GM11168 (cell line): ENCODE data around the gene CBR4.
"Not testable (repeated sequence)": the region's sequence is repeated elsewhere in the genome, so short reads cannot be mapped to it uniquely, and the experiment has no call there.

Experiments used
- in situ Hi-C: fragments of 300-500 bp; cut with MboI; formaldehyde crosslinking; loops from one replicate; pipeline ENCODE4 v1.12.0; 2022; ENCODE audit warnings: low sequenced_read_pairs; ENCODE audit not compliant: unreplicated experiment

The CBR4 gene

DNA sequence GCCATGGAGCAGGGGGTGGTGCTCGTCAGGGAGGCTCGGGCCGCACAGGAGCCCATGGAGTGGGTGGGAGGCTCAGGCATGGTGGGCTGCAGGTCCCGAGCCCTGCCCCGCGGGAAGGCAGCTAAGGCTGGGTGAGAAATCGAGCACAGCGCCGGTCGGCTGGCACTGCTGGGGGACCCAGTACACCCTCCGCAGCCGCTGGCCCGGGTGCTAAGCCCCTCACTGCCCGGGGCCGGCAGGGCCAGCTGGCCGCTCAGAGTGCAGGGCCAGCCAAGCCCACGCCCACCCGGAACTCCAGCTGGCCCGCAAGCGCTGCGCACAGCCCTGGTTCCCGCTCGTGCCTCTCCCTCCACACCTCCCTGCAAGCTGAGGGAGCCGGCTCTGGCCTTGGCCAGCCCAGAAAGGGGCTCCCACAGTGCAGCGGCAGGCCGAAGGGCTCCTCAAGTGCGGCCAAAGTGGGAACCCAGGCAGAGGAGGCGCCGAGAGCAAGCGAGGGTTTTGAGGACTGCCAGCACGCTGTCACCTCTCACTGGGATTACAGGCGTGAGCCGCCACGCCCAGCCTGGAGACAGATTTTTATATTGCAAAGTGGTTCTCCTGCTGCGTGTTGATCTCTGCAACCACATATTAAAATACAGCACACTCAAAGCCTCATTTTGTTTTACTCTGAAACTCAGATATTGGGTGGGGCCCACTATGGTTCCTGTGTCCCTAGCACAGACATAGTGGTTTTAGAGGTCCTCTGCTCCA is 26.0 kb upstream of the CBR4 start:
- in situ Hi-C loops = not testable (repeated sequence)

DNA sequence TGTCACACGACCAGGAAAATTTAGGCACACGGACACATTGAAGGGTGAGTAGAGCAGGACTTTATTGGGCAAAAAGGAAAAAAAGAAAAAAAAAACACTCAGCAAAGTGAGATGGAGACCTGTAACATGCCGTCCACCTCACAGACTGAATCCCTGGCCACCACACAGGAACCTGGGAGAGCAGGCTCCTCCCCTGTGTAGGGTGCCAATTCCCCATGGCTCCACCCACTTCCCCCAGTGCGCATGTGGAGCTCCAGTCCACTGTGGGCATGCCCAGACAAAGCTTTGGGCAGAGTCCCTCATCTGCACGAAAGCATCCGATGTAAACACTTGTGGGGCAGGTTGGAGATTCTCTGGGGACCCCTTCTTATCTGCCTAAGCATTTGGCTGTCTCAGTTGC is 23.6 kb upstream of the CBR4 start:
- in situ Hi-C loops = no loop called here

DNA sequence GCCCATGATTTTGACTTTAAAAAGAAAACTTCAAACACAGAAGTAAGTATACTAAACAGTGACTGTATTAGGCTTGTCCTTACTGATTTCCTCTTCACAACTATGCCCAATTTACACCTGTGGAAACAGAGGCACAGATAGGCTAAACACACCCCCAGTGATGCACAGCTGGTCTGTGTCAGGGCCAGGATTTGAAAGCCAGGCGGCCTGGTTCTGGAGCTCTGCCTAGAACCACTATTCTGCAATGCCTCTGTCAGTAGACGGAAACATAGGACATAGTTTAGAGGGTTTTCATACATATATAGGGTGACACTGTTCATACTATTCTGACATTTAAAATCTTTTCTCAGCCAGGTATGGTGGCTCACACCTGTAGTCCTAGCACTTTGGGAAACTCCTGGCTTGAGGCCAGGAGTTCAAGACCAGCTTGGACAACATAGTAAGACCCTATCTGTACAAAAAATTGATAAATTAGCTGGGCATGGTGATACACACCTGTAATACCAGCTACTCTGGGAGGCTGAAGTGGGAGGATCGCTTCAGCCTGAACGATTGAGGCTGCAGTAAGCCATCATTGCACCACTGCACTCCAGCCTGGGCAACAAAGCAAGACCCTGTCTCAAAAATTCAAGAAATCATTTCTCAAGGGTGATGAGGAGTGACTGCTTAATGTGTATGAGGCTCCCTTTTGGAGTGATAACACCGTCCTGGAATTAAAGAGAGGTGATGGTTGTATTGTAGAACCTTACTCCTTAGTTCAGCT is 23.0 kb upstream of the CBR4 start:
- in situ Hi-C loops = no loop called here

DNA sequence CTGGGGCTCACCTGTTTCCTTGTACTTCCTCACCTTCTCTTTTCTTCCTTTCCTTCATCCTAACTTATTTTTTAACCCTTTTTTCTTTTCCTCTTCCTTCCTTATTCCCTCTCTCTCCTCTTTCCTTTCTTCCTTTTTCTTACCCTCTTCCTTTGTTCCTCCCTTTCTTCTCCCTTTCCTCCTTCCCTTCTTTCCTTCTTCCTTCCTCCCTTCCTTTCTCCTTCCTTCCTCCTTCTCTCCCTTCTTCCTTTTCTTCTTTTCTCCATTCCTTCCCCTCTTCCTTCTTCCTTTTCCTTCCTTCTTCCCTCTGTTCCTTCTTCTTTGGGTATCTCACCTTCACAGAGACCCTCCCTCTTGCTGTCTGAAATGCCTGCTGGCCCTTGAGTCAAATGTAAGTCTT is 22.1 kb upstream of the CBR4 start:
- in situ Hi-C loops = no loop called here

DNA sequence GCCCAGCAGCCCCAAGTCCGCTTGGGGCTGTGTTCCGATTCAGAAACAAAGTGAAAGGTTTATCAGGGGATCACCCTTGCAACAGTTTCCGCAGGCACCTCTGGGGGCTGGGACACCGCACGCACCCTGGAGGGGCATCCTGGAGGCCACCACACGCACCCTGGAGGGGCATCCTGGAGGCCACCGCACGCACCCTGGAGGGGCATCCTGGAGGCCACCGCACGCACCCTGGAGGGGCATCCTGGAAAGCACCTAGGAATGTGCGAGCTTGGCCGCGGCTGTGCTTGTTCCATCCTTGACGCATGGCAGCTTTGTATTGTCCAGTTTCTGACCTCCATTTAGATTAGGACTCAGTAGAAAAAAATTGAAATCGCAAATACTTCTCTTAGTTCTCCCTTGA is 21.3 kb upstream of the CBR4 start:
- in situ Hi-C loops = no loop called here

DNA sequence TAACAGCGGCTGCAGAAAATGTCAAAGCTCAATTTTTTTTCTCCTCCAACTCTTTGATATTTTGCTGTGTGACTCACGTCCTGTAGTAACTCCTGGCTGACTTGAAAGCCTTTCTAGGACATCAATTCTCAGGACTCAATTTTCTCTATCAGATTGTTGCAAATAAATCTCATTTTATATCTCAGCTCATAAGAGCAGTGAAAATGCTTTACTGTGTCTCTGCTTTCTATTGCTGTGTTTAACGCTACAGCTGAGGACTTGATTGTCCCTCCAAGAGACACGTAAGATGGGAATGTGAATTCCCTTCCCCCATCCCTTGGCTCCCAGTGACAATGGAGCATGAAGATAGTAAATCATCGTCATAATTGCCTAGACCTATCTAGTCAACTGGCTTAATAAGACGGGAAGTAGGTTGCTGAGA is 20.5 kb upstream of the CBR4 start:
- in situ Hi-C loops = no loop called here

DNA sequence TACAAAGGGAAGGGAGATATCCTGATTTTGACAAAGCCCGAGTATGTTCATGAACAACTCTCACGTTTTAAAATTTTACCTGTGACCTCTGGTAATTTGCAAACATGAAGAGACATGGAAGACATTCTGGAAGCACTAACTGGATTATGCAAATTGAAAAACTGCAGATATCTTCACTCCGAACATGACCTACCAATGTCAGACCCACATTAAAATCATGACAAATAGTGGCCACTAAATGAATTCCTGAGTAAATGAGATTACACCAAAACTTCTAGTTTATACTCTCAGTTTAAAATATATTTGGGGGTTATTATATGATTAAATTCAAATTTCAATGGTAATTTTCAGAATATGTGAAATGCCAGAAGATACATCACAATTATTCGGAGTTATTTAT is 19.9 kb upstream of the CBR4 start:
- in situ Hi-C loops = loop anchor here (10.0 kb wide), 1 partner anchor 455 kb away; no protein-coding TSS in a partner anchor

DNA sequence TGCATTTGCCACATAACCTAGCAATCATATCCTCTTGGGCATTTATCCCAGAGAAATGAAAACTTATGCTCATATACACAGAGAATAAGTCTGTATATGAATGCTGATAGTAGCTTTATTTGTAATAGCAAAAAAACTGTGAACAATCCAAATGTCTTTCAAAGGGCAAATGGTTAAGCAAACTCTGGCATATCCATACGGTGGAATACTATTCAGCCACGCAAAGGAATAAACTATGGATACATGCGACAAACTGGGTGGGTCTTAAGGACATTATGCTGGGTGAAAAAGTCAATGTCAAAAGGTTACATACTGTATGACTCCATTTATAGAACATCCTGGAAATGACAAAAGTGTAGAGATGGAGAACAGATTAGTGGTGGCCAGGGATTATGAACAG is 17.6 kb upstream of the CBR4 start:
- in situ Hi-C loops = loop anchor here (10.0 kb wide), 1 partner anchor 457 kb away; no protein-coding TSS in a partner anchor

DNA sequence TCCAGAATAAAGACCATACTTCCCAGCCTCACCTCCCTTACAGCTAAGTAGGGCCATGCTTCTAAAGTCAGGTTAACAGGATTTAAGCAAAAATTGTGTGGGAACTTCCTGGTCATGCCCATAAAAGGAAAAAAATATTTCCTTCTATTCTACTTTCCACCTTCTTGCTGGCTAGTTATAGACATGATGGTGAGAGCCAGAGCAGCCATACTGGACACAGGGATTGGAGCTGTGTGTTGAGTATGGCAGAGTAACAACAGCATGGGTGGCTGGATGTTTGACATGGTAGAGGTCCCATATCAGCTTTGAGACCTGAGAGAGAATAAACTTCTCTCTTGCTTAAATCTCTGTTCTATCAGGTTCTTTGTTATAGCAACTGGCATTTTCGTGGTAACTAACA is 15.1 kb upstream of the CBR4 start:
- in situ Hi-C loops = loop anchor here (10.0 kb wide), 1 partner anchor 460 kb away; no protein-coding TSS in a partner anchor

DNA sequence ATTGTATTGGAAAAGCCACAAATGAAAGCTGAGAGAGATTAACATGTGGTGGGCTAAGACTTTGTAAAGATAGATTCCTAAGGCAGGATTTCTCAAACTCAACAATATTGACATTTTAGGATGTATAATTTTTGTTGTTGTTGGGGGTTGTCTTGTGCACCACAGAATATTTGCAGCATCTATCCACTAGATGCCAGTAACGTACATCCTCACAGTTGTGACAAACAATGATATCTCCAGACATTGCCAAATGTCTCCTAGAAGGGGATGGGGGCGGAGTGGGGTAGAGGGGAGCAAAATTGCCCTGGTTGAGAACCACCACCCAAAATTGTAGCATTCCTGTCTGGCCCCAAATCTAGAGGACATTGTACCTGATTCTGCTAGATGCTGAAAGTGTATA is 14.7 kb upstream of the CBR4 start:
- in situ Hi-C loops = loop anchor here (10.0 kb wide), 1 partner anchor 460 kb away; no protein-coding TSS in a partner anchor

DNA sequence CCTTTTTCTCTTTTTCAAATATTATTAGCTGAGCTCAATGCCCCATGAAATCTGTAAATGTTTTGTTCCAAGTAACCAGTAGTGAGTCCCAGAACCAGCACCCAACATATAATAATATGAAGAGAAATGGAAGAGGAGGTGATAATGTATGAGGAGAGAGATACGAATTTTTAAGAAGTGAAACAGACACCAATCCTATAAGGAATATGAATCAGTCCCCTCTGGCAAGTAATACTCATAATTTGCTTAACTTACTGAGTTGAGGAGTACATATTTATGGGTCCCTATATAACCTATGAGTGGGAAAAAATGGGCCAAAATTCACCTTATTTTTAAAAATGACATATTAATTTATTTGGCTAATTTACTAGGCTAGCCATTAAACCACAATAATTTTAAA is 8.4 kb upstream of the CBR4 start:
- in situ Hi-C loops = no loop called here

DNA sequence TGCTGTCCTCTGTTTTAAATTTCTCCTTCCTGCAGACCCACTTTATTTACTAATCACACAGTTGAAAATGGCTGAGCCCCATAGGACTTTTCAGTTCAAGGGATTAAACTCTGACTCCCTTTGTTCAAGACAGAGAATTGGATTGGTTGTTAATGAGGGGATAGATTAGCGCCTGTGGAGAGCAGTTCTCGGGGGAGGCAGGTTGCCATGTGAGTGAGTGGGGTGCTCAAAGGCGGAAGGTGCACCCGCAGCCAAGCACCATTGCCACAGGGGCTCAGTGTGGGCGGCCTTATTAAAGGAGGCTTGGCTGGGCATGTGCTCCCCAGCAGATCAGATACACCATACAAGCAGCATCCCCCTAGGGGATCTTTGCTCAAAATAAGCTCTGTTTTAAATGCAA is 7.9 kb upstream of the CBR4 start:
- in situ Hi-C loops = no loop called here

DNA sequence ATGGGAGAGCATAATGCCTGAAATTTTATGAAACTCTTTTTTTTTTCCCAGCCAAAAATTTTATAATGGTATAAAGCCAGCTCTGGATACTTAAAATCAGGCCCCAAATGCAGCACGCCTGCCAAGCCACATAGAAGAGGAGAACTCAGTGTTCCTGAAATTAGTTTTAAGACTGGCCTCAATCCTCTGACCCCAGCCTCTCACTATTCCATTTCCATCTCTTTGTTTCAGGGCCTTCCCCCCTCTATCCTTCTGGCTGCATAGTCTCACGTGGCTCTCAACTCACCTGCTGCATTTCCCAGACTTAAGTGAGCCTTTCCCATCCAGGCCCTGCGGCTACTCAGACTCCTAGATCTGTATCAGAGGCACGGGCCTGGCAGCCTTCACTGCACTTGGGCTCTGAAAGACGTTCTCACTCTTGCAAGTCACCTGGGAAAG is 5.2 kb upstream of the CBR4 start:
- in situ Hi-C loops = no loop called here

DNA sequence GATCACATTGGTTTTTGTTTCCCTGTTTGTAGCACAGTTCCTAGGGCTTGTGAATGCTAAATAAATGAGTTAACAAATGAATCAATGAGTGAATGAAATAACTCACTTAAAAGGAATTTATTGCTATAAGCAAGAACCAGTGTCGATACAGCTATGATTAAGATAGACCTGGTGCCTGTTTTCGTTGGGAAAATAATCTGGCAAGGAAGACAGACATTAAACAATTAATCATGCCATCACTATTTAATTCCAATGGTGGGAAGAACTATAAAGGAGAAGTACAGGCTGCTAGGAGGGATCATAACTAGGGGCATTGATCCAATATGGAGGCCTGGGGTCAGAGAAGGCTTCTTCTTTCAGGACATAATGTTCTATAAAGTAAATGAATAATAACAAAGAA is 4.5 kb upstream of the CBR4 start:
- in situ Hi-C loops = no loop called here

DNA sequence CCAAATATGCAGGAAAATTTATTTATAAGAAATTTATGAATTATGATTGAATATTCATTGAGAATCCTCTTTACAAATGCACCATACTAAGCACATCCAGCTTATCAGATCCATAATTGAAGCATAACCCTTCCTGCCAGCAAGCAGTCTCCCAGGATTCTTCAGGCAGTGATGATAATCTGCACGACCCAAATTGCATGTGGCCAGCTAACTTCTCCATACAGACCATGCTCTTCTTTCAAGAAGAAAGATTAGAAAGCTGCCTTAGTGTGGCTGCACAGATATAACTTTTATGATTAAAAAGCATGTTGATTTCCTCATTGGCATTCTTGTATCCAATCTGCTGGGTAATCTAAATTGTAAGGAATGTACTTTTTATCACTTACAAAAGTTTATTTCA is 3.3 kb upstream of the CBR4 start:
- in situ Hi-C loops = no loop called here

DNA sequence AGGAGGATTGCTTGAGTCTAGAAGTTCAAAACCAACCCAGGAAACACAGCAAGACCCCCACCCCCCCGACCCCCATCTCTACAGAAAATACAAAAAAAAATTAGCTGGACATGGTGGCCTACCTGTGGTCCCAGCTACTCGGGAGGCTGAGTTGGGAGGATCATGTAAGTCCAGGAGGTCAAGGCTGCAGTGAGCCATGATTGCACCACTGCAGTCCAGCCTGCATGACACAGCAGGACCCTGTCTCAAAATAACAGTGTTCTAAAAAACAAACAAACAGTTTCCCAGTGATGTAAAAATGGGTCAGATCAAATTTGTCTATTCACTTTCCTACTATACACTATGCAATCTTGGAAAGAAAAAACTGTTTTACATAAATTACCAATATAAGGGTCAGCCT is 2.0 kb upstream of the CBR4 start:
- in situ Hi-C loops = no loop called here

DNA sequence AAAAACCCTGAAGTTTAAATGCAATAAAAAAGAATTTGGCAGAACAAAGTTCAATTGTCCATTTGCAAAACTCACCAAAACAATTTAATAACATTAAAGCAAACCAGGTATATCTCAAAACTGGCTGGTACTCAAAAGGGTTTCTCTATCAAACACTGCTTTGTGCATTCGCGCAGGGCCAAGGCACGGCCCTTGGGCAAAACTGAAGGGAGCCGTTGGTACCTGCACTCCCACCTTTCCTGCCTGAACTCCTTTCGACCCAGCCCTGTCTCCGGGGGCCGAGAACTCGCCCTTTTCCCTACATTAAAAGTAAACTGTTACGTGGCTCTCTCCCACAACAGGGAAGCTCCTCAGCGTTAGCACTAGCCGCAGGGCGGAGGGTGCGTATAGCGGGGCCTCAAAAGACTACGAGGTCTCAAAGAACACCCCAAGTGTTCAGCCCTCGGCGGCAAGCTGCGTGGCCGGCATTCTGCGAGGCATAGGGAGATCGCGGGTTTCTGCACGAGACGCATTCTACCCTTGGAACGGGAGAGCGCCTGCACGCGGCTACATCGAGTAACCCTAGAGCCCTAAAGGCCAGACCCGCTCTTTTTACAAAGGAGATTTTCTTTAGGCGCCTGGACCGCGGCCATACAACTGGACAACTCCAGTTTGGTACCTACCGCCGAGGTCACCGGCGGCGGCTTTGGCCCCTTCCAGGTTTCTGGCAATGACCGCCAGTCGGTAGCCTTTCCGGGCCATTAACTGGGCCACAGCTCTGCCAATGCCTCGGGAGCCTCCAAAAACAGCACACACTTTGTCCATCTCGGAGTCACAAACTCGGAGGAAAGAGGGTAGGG is 550 bp downstream of the CBR4 start:
- in situ Hi-C loops = no loop called here

DNA sequence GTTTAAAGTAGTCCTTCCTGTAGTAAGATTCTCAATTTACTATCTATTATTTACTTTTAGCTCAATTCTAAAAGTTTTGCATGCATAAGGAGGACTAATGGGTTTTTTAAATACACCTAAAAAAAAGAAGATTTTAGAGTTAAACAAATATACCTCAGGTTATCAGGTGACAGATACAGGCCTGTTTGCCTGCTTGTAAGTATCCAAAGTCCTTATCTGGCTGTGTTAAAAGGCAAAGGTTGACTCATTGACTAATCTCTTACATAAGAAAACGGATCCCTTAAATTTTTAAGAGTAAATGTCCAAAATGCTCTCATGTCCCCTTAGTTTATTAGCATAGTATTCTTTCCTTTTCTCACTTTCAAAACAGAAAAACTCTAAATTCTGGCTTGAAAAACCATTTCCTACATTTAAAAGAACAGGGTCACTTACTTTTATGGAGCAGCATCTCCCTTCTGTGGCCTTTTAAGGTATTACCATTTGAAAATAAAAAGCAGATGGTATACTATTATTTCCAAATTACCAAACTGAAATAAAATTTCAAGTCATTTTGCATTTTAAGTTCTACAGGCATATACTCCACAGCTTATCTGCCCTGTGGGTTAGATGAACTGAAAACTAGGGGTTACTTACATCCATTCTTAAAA is 4.5 kb downstream of the CBR4 start:
- in situ Hi-C loops = no loop called here

DNA sequence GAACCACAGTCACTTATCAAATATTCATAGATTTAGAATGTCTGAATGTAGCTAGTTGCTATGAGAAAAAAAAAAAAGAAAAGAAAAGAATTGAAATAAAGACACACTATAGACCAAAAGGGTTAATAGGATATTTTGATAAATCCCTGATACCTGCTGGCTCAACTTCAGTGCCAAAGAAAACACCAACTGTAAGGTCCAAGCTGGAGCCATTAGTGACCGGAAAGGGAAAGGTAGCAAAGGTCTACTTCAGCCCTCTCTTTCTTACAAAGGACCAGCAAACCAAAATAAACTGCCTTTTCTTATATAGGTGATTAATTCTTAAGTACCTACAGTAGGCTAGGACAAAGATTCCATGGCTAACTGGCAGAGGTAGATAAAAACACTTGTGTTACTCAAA is 9.7 kb downstream of the CBR4 start:
- in situ Hi-C loops = no loop called here

DNA sequence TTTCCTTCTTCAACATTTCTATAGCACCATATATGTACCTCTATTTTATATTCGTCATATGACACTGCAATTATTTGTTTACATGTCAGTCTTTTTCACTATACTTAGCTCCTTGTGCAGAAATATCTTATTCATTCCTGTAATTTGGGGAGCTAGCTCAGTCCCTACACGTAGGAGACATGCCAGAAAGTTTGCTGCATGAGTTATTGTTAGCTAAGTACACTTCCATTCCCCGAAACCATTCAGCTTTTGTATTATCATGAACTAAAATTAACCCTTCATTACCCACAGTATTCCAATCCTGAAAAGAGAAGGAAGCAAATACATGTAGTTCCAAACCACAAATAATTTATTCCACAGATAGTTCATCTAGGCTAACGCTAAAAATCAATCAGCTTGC is 10.2 kb downstream of the CBR4 start:
- in situ Hi-C loops = no loop called here
